K562 (cell line): ENCODE data around the gene MYADM. TPM values are rescaled to one million over a fixed set of nuclear protein-coding genes. Genes with fewer than 3 reads are reported as not detected.

Source experiments
- ATAC-seq: fragments of 200-7000 bp; cut with Tn5 transposase; 3 replicates; pipeline ENCODE4 v1.9.1; 2020; ENCODE audit warnings: moderate library complexity
- BruUV-seq: library from RNA; stranded (reverse); fragments of 400-500 nt; replicated peaks from 2 replicates; lab custom pipeline; 2021; lab: Mats Ljungman, UMichigan
- CTCF ChIA-PET: fragments of 300-600 bp; formaldehyde crosslinking; extraction: SDS; loops from one replicate; lab custom pipeline; 2021; ENCODE audit warnings: low intra/inter-chr PET ratio; lab: Yijun Ruan, JAX
- POLR2A ChIA-PET: fragments of 300-600, 350-650 bp; sonication (Branson Sonifier 250); formaldehyde crosslinking; extraction: SDS; loops from one replicate; lab custom pipeline; 2021; ENCODE audit warnings: antibody characterized with exemption, inconsistent platforms; lab: Yijun Ruan, JAX
- DNase-seq, 4 experiments: peaks; one replicate each; pipeline versions ENCODE4 v3.0.0 to v3.0.0-alpha.2; 2011 to 2018; ENCODE audit warnings: low spot score in 3 of 4, mixed read lengths in 3 of 4; ENCODE audit errors: extremely low read depth in 1 of 4
- FAIRE-seq: peaks from 2 replicates; lab custom pipeline; 2011; peaks lifted over from hg19 to GRCh38; lab: Jason Lieb, UNC
- H2AFZ ChIP-seq: 2 replicates; pipeline ENCODE4 v1.6.0; 2011; ENCODE audit warnings: low read depth, low read length, control low read depth, inconsistent platforms
- H3K27ac ChIP-seq: fragments of 200-600 bp; 3 replicates; pipeline ENCODE4 v1.8.0; 2011; ENCODE audit warnings: low read depth, mild to moderate bottlenecking, control low read depth, inconsistent platforms, low read length, moderate library complexity, mixed read lengths; ENCODE audit errors: extremely low read depth
- H3K27me3 ChIP-seq, 2 experiments: fragments of 300-600 bp in 1 of 2; 2 replicates in 1 of 2; 3 replicates in 1 of 2; pipeline versions ENCODE4 v1.6.0 to v1.8.0; 2011; ENCODE audit warnings: inconsistent platforms in 2 of 2, low read length in 2 of 2, mild to moderate bottlenecking in 1 of 2, mixed read lengths in 1 of 2, moderate library complexity in 1 of 2; ENCODE audit not compliant: control insufficient read depth in 2 of 2, insufficient read depth in 2 of 2
- H3K36me3 ChIP-seq: fragments of 300-600 bp; 3 replicates; pipeline ENCODE4 v1.8.0; 2011; ENCODE audit warnings: mild to moderate bottlenecking, low read length, inconsistent platforms; ENCODE audit not compliant: control insufficient read depth, insufficient read depth
- H3K4me1 ChIP-seq, 2 experiments: fragments of 200-600 bp in 1 of 2; replicated peaks in 1 of 2; 2 replicates in 1 of 2; 3 replicates in 1 of 2; pipeline versions ENCODE4 v1.5.1 to v1.8.0; 2011; ENCODE audit warnings: inconsistent platforms in 2 of 2, low read length in 2 of 2, mild to moderate bottlenecking in 1 of 2, mixed read lengths in 1 of 2, moderate library complexity in 1 of 2; ENCODE audit not compliant: control insufficient read depth in 2 of 2, insufficient read depth in 2 of 2
- H3K4me2 ChIP-seq: 2 replicates; pipeline ENCODE4 v1.6.1; 2011; ENCODE audit warnings: low read length, control low read depth, inconsistent platforms, mixed read lengths; ENCODE audit not compliant: insufficient read depth
- H3K4me3 ChIP-seq: fragments of 200-600 bp; sonication (generic), shearing (Covaris generic); 2 replicates; pipeline ENCODE4 v1.5.1; 2016; ENCODE audit warnings: control low read depth, inconsistent platforms
- H3K79me2 ChIP-seq: fragments of 200-600 bp; 3 replicates; pipeline ENCODE4 v1.8.0; 2011; ENCODE audit warnings: low read length, inconsistent platforms; ENCODE audit not compliant: control insufficient read depth, insufficient read depth
- H3K9ac ChIP-seq, 2 experiments: 2 replicates each; pipeline versions ENCODE4 v1.6.0 to v1.6.1; 2011; ENCODE audit warnings: low read depth in 2 of 2, low read length in 2 of 2, control low read depth in 1 of 2, inconsistent platforms in 1 of 2, mild to moderate bottlenecking in 1 of 2, mixed read lengths in 1 of 2; ENCODE audit not compliant: insufficient read depth in 1 of 2
- H3K9me1 ChIP-seq: one replicate; pipeline ENCODE4 v1.6.0; 2011; ENCODE audit warnings: inconsistent platforms, mild to moderate bottlenecking, low read length, moderate library complexity; ENCODE audit not compliant: control insufficient read depth, insufficient read depth
- H3K9me3 ChIP-seq: replicated peaks from 2 replicates; pipeline ENCODE4 v1.5.1; 2011; ENCODE audit warnings: low read depth, low read length, inconsistent platforms; ENCODE audit not compliant: control insufficient read depth, insufficient read depth
- H4K20me1 ChIP-seq: replicated peaks from 2 replicates; pipeline ENCODE4 v1.6.1; 2011; ENCODE audit warnings: low read length, inconsistent platforms, mixed read lengths; ENCODE audit not compliant: control insufficient read depth, insufficient read depth
- ETV6 ChIP-seq, 3 experiments: fragments of 150-350 bp in 1 of 3; sonication (generic) in 1 of 3; formaldehyde crosslinking in 1 of 3; IDR thresholded peaks; 2 replicates each; pipeline versions ENCODE4 v1.6.1 to v1.8.0; 2014 to 2022; ENCODE audit warnings: borderline replicate concordance in 2 of 3, low read depth in 2 of 3, antibody characterized with exemption in 1 of 3, low read length in 1 of 3, mild to moderate bottlenecking in 1 of 3, missing genetic modification reagents in 1 of 3
- HDAC8 ChIP-seq: fragments of 450-650 bp; IDR thresholded peaks from 2 replicates; pipeline ENCODE4 v1.6.1; 2016; ENCODE audit warnings: mild to moderate bottlenecking, missing genetic modification characterization, moderate library complexity, missing compliant biosample characterization
- MITF ChIP-seq: IDR thresholded peaks from 2 replicates; pipeline ENCODE4 v1.6.1; 2014; ENCODE audit warnings: antibody characterized with exemption
- NKRF ChIP-seq: fragments of 450-650 bp; IDR thresholded peaks from 2 replicates; pipeline ENCODE4 v1.6.1; 2016; ENCODE audit warnings: borderline replicate concordance
- RAD51 ChIP-seq: fragments of 450-650 bp; IDR thresholded peaks from 2 replicates; pipeline ENCODE4 v1.7.1; 2016; ENCODE audit warnings: low read depth, mild to moderate bottlenecking, borderline replicate concordance
- SIN3A ChIP-seq, 2 experiments: fragments of 150-350 bp in 1 of 2; IDR thresholded peaks; 2 replicates each; pipeline ENCODE4 v1.6.1; 2011 to 2016; ENCODE audit warnings: borderline replicate concordance in 2 of 2, low read depth in 2 of 2, low read length in 2 of 2, mild to moderate bottlenecking in 2 of 2, moderate library complexity in 2 of 2; ENCODE audit not compliant: control insufficient read depth in 1 of 2
- SRF ChIP-seq, 2 experiments: fragments of 250-450, 450-650 bp in 1 of 2; sonication (Bioruptor Pico) in 1 of 2; sonication (generic) in 1 of 2; formaldehyde crosslinking; IDR thresholded peaks; 2 replicates each; pipeline versions ENCODE4 v1.5.0 to v1.5.1; 2020 to 2022; ENCODE audit warnings: mild to moderate bottlenecking in 1 of 2, missing genetic modification reagents in 1 of 2
- TSC22D4 ChIP-seq: fragments of 450-650 bp; IDR thresholded peaks from 2 replicates; pipeline ENCODE4 v1.6.1; 2016; ENCODE audit warnings: missing genetic modification characterization, missing biosample characterization, control low read depth
- ZBTB8A ChIP-seq: fragments of 450-650 bp; IDR thresholded peaks from 2 replicates; pipeline ENCODE4 v1.6.1; 2018; ENCODE audit warnings: mild to moderate bottlenecking, moderate library complexity; ENCODE audit not compliant: partially characterized antibody
- ZNF764 ChIP-seq: fragments of 250-450 bp; sonication (Bioruptor Pico); IDR thresholded peaks from 2 replicates; pipeline ENCODE4 v1.4.0; 2020; ENCODE audit warnings: low read depth, mild to moderate bottlenecking, moderate library complexity
- ZNF778 ChIP-seq: fragments of 450-650 bp; formaldehyde crosslinking; IDR thresholded peaks from 2 replicates; pipeline ENCODE4 v1.4.0; 2020; ENCODE audit warnings: mild to moderate bottlenecking, moderate library complexity
- ZNF830 ChIP-seq: fragments of 250-450 bp; sonication (Bioruptor Pico); IDR thresholded peaks from 2 replicates; pipeline ENCODE4 v1.5.0; 2021; ENCODE audit warnings: mild to moderate bottlenecking
- WGBS: fragments of 100-300 bp; shearing (Covaris generic); methylation state at CpG from one replicate; pipeline ENCODE4 v1.1.6; 2016; ENCODE audit warnings: low coverage, mixed read lengths; ENCODE audit not compliant: insufficient coverage; ENCODE audit errors: missing lambda C conversion rate; 5-methylcytosine and 5-hydroxymethylcytosine counted together
- in situ Hi-C: fragments of 300-500 bp; cut with MboI; formaldehyde crosslinking; loops from 4 replicates; pipeline ENCODE4 v1.15.0; 2018; ENCODE audit warnings: inconsistent platforms, mixed read lengths
- intact Hi-C: fragments of 100-400 bp; cut with micrococcal nuclease; formaldehyde crosslinking; loops from 2 replicates; pipeline ENCODE4 v1.14.2; 2022
- polyA plus RNA-seq, 8 experiments: library from polyadenylated mRNA; depleted of rRNA in 4 of 8; stranded (reverse) in 5 of 8; unstranded in 3 of 8; fragments of >200 nt; fragmentation: Nextera tagmentation in 2 of 8; fragmentation: Illumina TruSeq in 1 of 8; extraction: Ambion mirVana in 2 of 8; extraction: Trizol in 1 of 8; gene quantifications; 2 replicates each; pipeline versions ENCODE4 v1.2.1 to v1.2.3, GENCODE V29; 2011 to 2014; ENCODE audit warnings: inconsistent platforms in 1 of 8, missing spikeins in 1 of 8
- total RNA-seq, 7 experiments: library from RNA; depleted of rRNA in 6 of 7; stranded (reverse); fragments of >200 nt in 6 of 7; fragmentation: Illumina TruSeq in 2 of 7; extraction: Trizol in 2 of 7; gene quantifications; 2 replicates each; pipeline versions ENCODE4 v1.2.1 to v1.2.3, GENCODE V29; 2011 to 2021; ENCODE audit warnings: low replicate concordance in 1 of 7

Gene MYADM
- total and polyA plus RNA-seq, 9 of the 15 experiments (the other 6 are each of a cell fraction or from before 2014, with no cell fraction given): 4.5 to 70.3 (median 14.4) TPM

- H4K20me1 ChIP-seq: no peaks in the 10 kb centered on the region
- no peaks in the 10 kb centered on the region; a peak in 1 of 5 replicates for H3K4me1 ChIP-seq
- H2AFZ ChIP-seq: no peak overlapping the region
- ATAC-seq (peak; percentile 50), DNase-seq (peak in 1 of 4 experiments; percentile 2), FAIRE-seq (no peak)
- intact Hi-C loops (no loop called here), in situ Hi-C loops (no loop called here)
- no TSS peak for BruUV-seq
- H3K9me3 ChIP-seq: no peaks in the 10 kb centered on the region
- no peaks in the 10 kb centered on the region for H3K9me1 ChIP-seq
- no peak overlapping the region for H3K4me3 ChIP-seq
- H3K27me3 ChIP-seq: peaks cover 4 to 28% of the 10 kb centered on the region in 2 experiments; a peak in 3 of 5 replicates
- H3K4me2 ChIP-seq: 0 out of 2 replicates have a peak overlapping the region, but pooled peaks have one; percentile 18
- H3K36me3 ChIP-seq: no peaks in the 10 kb centered on the region
- TF ChIP-seq SIN3A (IDR thresholded peaks at IDR 0.05; ENCODE audit: borderline replicate concordance in 2 of 2, control insufficient read depth in 1 of 2, low read depth in 2 of 2, low read length in 2 of 2) (no peak), ZBTB8A (no peak), ETV6 (IDR thresholded peaks at IDR 0.05; ENCODE audit: borderline replicate concordance in 1 of 2, low read depth in 2 of 2, low read length in 1 of 2) (no peak), ETV6 (CRISPR knock-in tag; IDR thresholded peaks at IDR 0.05; ENCODE audit: borderline replicate concordance) (no peak), NKRF (no peak), ZNF830 (no peak), MITF (no peak), TSC22D4 (tag) (no peak), ZNF764 (no peak), SRF (CRISPR knock-in tag; IDR thresholded peaks at IDR 0.05) (no peak), HDAC8 (tag) (no peak), RAD51 (no peak), ZNF778 (no peak)
- no peak overlapping the region for H3K27ac ChIP-seq
- POLR2A ChIA-PET: no interaction called here
- CTCF ChIA-PET: no interaction called here
- no peaks in the 10 kb centered on the region for H3K79me2 ChIP-seq
- H3K9ac ChIP-seq: peak overlapping the region in 1 of 2 experiments; percentile 64; a peak in 1 of 4 replicates
- 12% methylated on average over 12 of the region's 12 CpGs for WGBS
Measured at GRCh38 chr19:53823380-53824120, 44.1 kb upstream of the MYADM start.
